A549 (cell line): Measurements from ENCODE around the gene PUDP. TPM values are rescaled to one million over a fixed set of nuclear protein-coding genes. Genes with fewer than 3 reads are reported as not detected.
"Not testable (repeated sequence)": the region's sequence is repeated elsewhere in the genome, so short reads cannot be mapped to it uniquely, and the experiment has no call there.

Experiments used
- ATAC-seq, 2 experiments: fragments of 200-7000 bp in 1 of 2; fragments of >200 bp in 1 of 2; cut with Nextera tagmentation in 1 of 2; cut with Tn5 transposase in 1 of 2; 3 replicates each; pipeline versions ENCODE4 v1.8.0 to v1.9.1; 2018 to 2020; ENCODE audit warnings: mild to moderate bottlenecking in 1 of 2, moderate library complexity in 1 of 2
- CTCF ChIA-PET: fragments of 300-600 bp; sonication (Branson Sonifier 250); formaldehyde crosslinking; extraction: SDS; loops from one replicate; lab custom pipeline; 2021; ENCODE audit warnings: antibody characterized with exemption, inconsistent platforms; lab: Yijun Ruan, JAX
- POLR2A ChIA-PET: fragments of 350-600 bp; formaldehyde crosslinking; extraction: SDS; loops from one replicate; lab custom pipeline; 2021; ENCODE audit warnings: antibody characterized with exemption, inconsistent platforms; lab: Yijun Ruan, JAX
- DNase-seq, 2 experiments: peaks; one replicate each; pipeline versions ENCODE4 v3.0.0 to v3.0.0-alpha.2; 2011 to 2016; ENCODE audit warnings: low read depth in 1 of 2, low spot score in 1 of 2
- FAIRE-seq: peaks from 2 replicates; lab custom pipeline; 2011; peaks lifted over from hg19 to GRCh38; lab: Jason Lieb, UNC
- H3K27ac ChIP-seq, 2 experiments: fragments of >200 bp; sonication (Bioruptor Twin); formaldehyde crosslinking; 3 replicates each; pipeline ENCODE4 v1.5.1; 2016 to 2017
- H3K4me1 ChIP-seq: fragments of >200 bp; sonication (Bioruptor Twin); formaldehyde crosslinking; 3 replicates; pipeline ENCODE4 v1.6.1; 2016
- H3K4me2 ChIP-seq: fragments of >200 bp; sonication (Bioruptor Twin); formaldehyde crosslinking; 3 replicates; pipeline ENCODE4 v1.6.1; 2016
- H3K4me3 ChIP-seq: fragments of >200 bp; sonication (Bioruptor Twin); formaldehyde crosslinking; 3 replicates; pipeline ENCODE4 v1.5.1; 2016
- H3K9me3 ChIP-seq: fragments of >200 bp; sonication (Bioruptor Twin); formaldehyde crosslinking; 3 replicates; pipeline ENCODE4 v1.6.1; 2016
- ATOH8 ChIP-seq: fragments of 250-450 bp; sonication (Bioruptor Pico); IDR thresholded peaks from 2 replicates; pipeline ENCODE4 v1.5.0; 2020; ENCODE audit warnings: low read depth, mild to moderate bottlenecking, moderate library complexity
- BCL3 ChIP-seq: fragments of >200 bp; sonication (Bioruptor Twin); formaldehyde crosslinking; IDR thresholded peaks from 3 replicates; pipeline ENCODE4 v1.6.1; 2016
- CBX2 ChIP-seq: fragments of 200-600 bp; sonication (generic); IDR thresholded peaks from 2 replicates; pipeline ENCODE4 v1.6.1; 2016; ENCODE audit warnings: low read depth, mild to moderate bottlenecking, borderline replicate concordance
- CEBPB ChIP-seq, 2 experiments: fragments of >200 bp in 1 of 2; sonication (Bioruptor Twin) in 1 of 2; formaldehyde crosslinking in 1 of 2; IDR thresholded peaks; 2 replicates each; pipeline ENCODE4 v1.6.1; 2012 to 2016
- E2F6 ChIP-seq: IDR thresholded peaks from 2 replicates; pipeline ENCODE4 v1.6.1; 2012; ENCODE audit warnings: low read depth, borderline replicate concordance
- EHMT2 ChIP-seq: fragments of 200-600 bp; sonication (generic); IDR thresholded peaks from 2 replicates; pipeline ENCODE4 v1.6.1; 2016; ENCODE audit warnings: antibody characterized with exemption, low read depth, mild to moderate bottlenecking, moderate library complexity
- FOSL2 ChIP-seq, 2 experiments: fragments of 450-650 bp in 1 of 2; fragments of >200 bp in 1 of 2; sonication (Bioruptor Twin) in 1 of 2; formaldehyde crosslinking; IDR thresholded peaks; 2 replicates each; pipeline versions ENCODE4 v1.5.0 to v1.6.1; 2016 to 2020; ENCODE audit warnings: mild to moderate bottlenecking in 1 of 2, moderate library complexity in 1 of 2
- HES2 ChIP-seq: fragments of >200 bp; sonication (Bioruptor Twin); formaldehyde crosslinking; IDR thresholded peaks from 2 replicates; pipeline ENCODE4 v1.6.1; 2016
- HOXB5 ChIP-seq: fragments of 250-450 bp; sonication (Bioruptor Pico); IDR thresholded peaks from 2 replicates; pipeline ENCODE4 v1.5.0; 2020; ENCODE audit warnings: mild to moderate bottlenecking, moderate library complexity
- JUN ChIP-seq, 2 experiments: fragments of >200 bp; sonication (Bioruptor Twin); formaldehyde crosslinking; IDR thresholded peaks; 2 replicates in 1 of 2; 3 replicates in 1 of 2; pipeline ENCODE4 v1.6.1; 2016 to 2017
- MAFK ChIP-seq: fragments of 450-650 bp; IDR thresholded peaks from 2 replicates; pipeline ENCODE4 v1.6.1; 2014; ENCODE audit not compliant: partially characterized antibody
- MYC ChIP-seq: IDR thresholded peaks from 2 replicates; pipeline ENCODE4 v1.6.1; 2012; ENCODE audit warnings: mild to moderate bottlenecking, inconsistent platforms, low read length, improper control_type of control experiment, borderline replicate concordance
- NFE2L2 ChIP-seq: fragments of 150-350 bp; conservative IDR thresholded peaks from 2 replicates; pipeline ENCODE4 v1.6.1; 2014; ENCODE audit warnings: low read length
- NPAS2 ChIP-seq: fragments of 250-450 bp; sonication (Bioruptor Pico); IDR thresholded peaks from 2 replicates; pipeline ENCODE4 v1.8.0; 2022; ENCODE audit warnings: mild to moderate bottlenecking, moderate library complexity, borderline replicate concordance
- POLR2AphosphoS2 ChIP-seq: conservative IDR thresholded peaks from 2 replicates; pipeline ENCODE4 v1.6.1; 2012; ENCODE audit warnings: low read length, improper control_type of control experiment, inconsistent platforms
- RCOR1 ChIP-seq: fragments of 150-350 bp; IDR thresholded peaks from 2 replicates; pipeline ENCODE4 v1.6.1; 2014; ENCODE audit warnings: antibody characterized with exemption, low read length, low read depth
- REST ChIP-seq: fragments of 200-600 bp; sonication (generic); IDR thresholded peaks from 2 replicates; pipeline ENCODE4 v1.6.1; 2016; ENCODE audit warnings: antibody characterized with exemption, mild to moderate bottlenecking, moderate library complexity
- SMC3 ChIP-seq: fragments of >200 bp; sonication (Bioruptor Twin); formaldehyde crosslinking; IDR thresholded peaks from 3 replicates; pipeline ENCODE4 v1.6.1; 2018; ENCODE audit warnings: inconsistent platforms
- SREBF2 ChIP-seq: fragments of 450-650 bp; IDR thresholded peaks from 2 replicates; pipeline ENCODE4 v1.6.1; 2014; ENCODE audit warnings: mild to moderate bottlenecking, moderate library complexity
- TFCP2L1 ChIP-seq: fragments of 250-450 bp; sonication (Bioruptor Pico); IDR thresholded peaks from 2 replicates; pipeline ENCODE4 v1.5.0; 2021; ENCODE audit warnings: mild to moderate bottlenecking
- TP53 ChIP-seq: fragments of 250-450 bp; sonication (Bioruptor Pico); IDR thresholded peaks from 2 replicates; pipeline ENCODE4 v1.5.0; 2021; ENCODE audit warnings: mild to moderate bottlenecking, moderate library complexity
- USF2 ChIP-seq: fragments of 450-650 bp; IDR thresholded peaks from 2 replicates; pipeline ENCODE4 v1.6.1; 2014; ENCODE audit warnings: antibody characterized with exemption
- ZNF302 ChIP-seq: fragments of 250-450 bp; sonication (Bioruptor Pico); IDR thresholded peaks from 2 replicates; pipeline ENCODE4 v1.9.0; 2021; ENCODE audit warnings: inconsistent platforms, mild to moderate bottlenecking, moderate library complexity
- ZSCAN20 ChIP-seq: fragments of 250-450 bp; sonication (Bioruptor Pico); IDR thresholded peaks from 2 replicates; pipeline ENCODE4 v1.8.0; 2022; ENCODE audit warnings: mild to moderate bottlenecking, moderate library complexity
- whole genome bisulfite sequencing: methylation state at CpG from one replicate; pipeline ENCODE4 v1.1.6; 2017; ENCODE audit errors: missing lambda C conversion rate; 5-methylcytosine and 5-hydroxymethylcytosine counted together
- polyA plus RNA-seq, 4 experiments: library from polyadenylated mRNA; depleted of rRNA in 3 of 4; stranded (reverse); fragments of >200 nt; fragmentation: RNase III in 1 of 4; extraction: RNeasy Plus Mini Kit Qiagen cat#74134 plus additional on column Dnase treatment in 1 of 4; gene quantifications; 2 replicates in 3 of 4; 3 replicates in 1 of 4; pipeline ENCODE4 v1.2.3, GENCODE V29; 2011 to 2017

PUDP gene
- polyA plus RNA-seq, 2 of the 4 experiments (the other 2 are of a cell fraction), result 26.2 to 50.7 TPM

GRCh38 chrX:7047951-7048350, 100.0 kb downstream of the PUDP start:
- ChIA-PET POLR2A (no interaction called here), CTCF (interaction anchor here (1.2 kb wide), 1 partner anchor 9 kb away, joined by 4 read pairs; no protein-coding TSS in a partner anchor)
- Histone ChIP-seq H3K4me3 (no peak overlapping the region), H3K4me2 (no peak overlapping the region), H3K27ac (no peak overlapping the region), H3K9me3 (no peaks in the 10 kb centered on the region), H3K4me1 (no peaks in the 10 kb centered on the region)
- TF ChIP-seq EHMT2 (no peak), TP53 (CRISPR knock-in tag) (no peak), MAFK (no peak), ZSCAN20 (no peak), SREBF2 (no peak), E2F6 (no peak), REST (no peak), TFCP2L1 (CRISPR knock-in tag) (no peak)
- no peak for DNase-seq
- 95% methylated on average over 4 of the region's 4 CpGs for WGBS
- no peak for FAIRE-seq
- no peak for ATAC-seq

GRCh38 chrX:7045238-7045955, 102.6 kb downstream of the PUDP start:
- ATAC-seq, result no peak
- WGBS, result 47% methylated on average over 4 of the region's 4 CpGs
- Histone ChIP-seq H3K4me3 (no peak overlapping the region), H3K9me3 (no peaks in the 10 kb centered on the region), H3K4me1 (no peaks in the 10 kb centered on the region), H3K4me2 (no peak overlapping the region), H3K27ac (no peak overlapping the region)
- no peak for TF ChIP-seq BCL3
- no peak for TF ChIP-seq NFE2L2
- TF ChIP-seq POLR2AphosphoS2, result no peak
- TF ChIP-seq MYC, result no peak
- no peak for TF ChIP-seq SREBF2
- no peak for TF ChIP-seq HES2
- no peak for TF ChIP-seq RCOR1
- TF ChIP-seq CEBPB (IDR thresholded peaks at IDR 0.05), result no peak
- TF ChIP-seq ZNF302, result no peak
- no peak for TF ChIP-seq NPAS2 (CRISPR knock-in tag)
- TF ChIP-seq USF2, result no peak
- TF ChIP-seq SMC3, result no peak
- no peak for TF ChIP-seq FOSL2 (IDR thresholded peaks at IDR 0.05)
- TF ChIP-seq FOSL2 (CRISPR knock-in tag; IDR thresholded peaks at IDR 0.05), result no peak
- TF ChIP-seq CBX2, result no peak
- TF ChIP-seq HOXB5 (CRISPR knock-in tag), result no peak
- TF ChIP-seq ATOH8 (CRISPR knock-in tag), result no peak
- no peak for TF ChIP-seq JUN (IDR thresholded peaks at IDR 0.05)
- no peak for FAIRE-seq
- no peak for DNase-seq
- CTCF ChIA-PET, result interaction anchor here (0.6 kb wide), 1 partner anchor 1276 kb away, joined by 3 read pairs; no protein-coding TSS in a partner anchor
- POLR2A ChIA-PET, result no interaction called here

GRCh38 chrX:7043796-7044433, 104.0 kb downstream of the PUDP start:
- FAIRE-seq, H3K9me3 ChIP-seq, H3K4me2 ChIP-seq, POLR2A ChIA-PET, H3K27ac ChIP-seq, DNase-seq, H3K4me1 ChIP-seq, ATAC-seq, CTCF ChIA-PET, H3K4me3 ChIP-seq: not testable (repeated sequence)
- 90% methylated on average over 3 of the region's 3 CpGs for WGBS
